HepG2 (cell line): Measurements from ENCODE around the gene ABCB9. TPM values are rescaled to one million over a fixed set of nuclear protein-coding genes. Genes with fewer than 3 reads are reported as not detected.

Source experiments
- BRF2 ChIP-seq: sonication (generic); formaldehyde crosslinking; IDR thresholded peaks from 2 replicates; pipeline ENCODE4 v1.8.1; 2022; ENCODE audit warnings: mild to moderate bottlenecking, missing genetic modification reagents
- DNMT1 ChIP-seq: sonication (generic); formaldehyde crosslinking; IDR thresholded peaks from 2 replicates; pipeline ENCODE4 v1.5.1; 2020; ENCODE audit warnings: mild to moderate bottlenecking, missing genetic modification reagents
- MED13 ChIP-seq: sonication (generic); formaldehyde crosslinking; IDR thresholded peaks from 2 replicates; pipeline ENCODE4 v1.5.0; 2020; ENCODE audit warnings: missing genetic modification reagents
- MED8 ChIP-seq: sonication (generic); formaldehyde crosslinking; IDR thresholded peaks from 2 replicates; pipeline ENCODE4 v1.8.1; 2023; ENCODE audit warnings: mild to moderate bottlenecking, missing genetic modification reagents; ENCODE audit not compliant: insufficient replicate concordance
- NFIB ChIP-seq: sonication (generic); formaldehyde crosslinking; IDR thresholded peaks from 2 replicates; pipeline ENCODE4 v1.9.0; 2021; ENCODE audit warnings: missing genetic modification reagents, mild to moderate bottlenecking, borderline replicate concordance
- NFKBIZ ChIP-seq: IDR thresholded peaks from 2 replicates; pipeline ENCODE4 v1.6.1; 2018; ENCODE audit warnings: missing genetic modification reagents, missing compliant biosample characterization
- PHB2 ChIP-seq: fragments of 450-650 bp; IDR thresholded peaks from 2 replicates; pipeline ENCODE4 v1.6.1; 2018; ENCODE audit not compliant: partially characterized antibody
- RBM39 ChIP-seq: fragments of 200-400 bp; formaldehyde crosslinking; IDR thresholded peaks from one replicate; pipeline ENCODE4 v1.6.1; 2018; ENCODE audit warnings: antibody characterized with exemption, mild to moderate bottlenecking, low read depth, low read length; ENCODE audit not compliant: poor library complexity, severe bottlenecking
- RFX3 ChIP-seq: IDR thresholded peaks from 2 replicates; pipeline ENCODE4 v1.6.1; 2016; ENCODE audit warnings: missing biosample characterization, missing genetic modification reagents
- RNF219 ChIP-seq: sonication (generic); formaldehyde crosslinking; IDR thresholded peaks from 2 replicates; pipeline ENCODE4 v1.5.0; 2020; ENCODE audit warnings: mild to moderate bottlenecking, missing genetic modification reagents
- SIN3B ChIP-seq: fragments of 150-350 bp; IDR thresholded peaks from 2 replicates; pipeline ENCODE4 v1.6.1; 2014; ENCODE audit warnings: low read length
- SP4 ChIP-seq: sonication (generic); formaldehyde crosslinking; IDR thresholded peaks from 2 replicates; pipeline ENCODE4 v1.8.1; 2023; ENCODE audit warnings: mild to moderate bottlenecking, missing genetic modification reagents
- SSRP1 ChIP-seq: IDR thresholded peaks from 2 replicates; pipeline ENCODE4 v1.6.1; 2016; ENCODE audit warnings: control low read depth
- STAT5B ChIP-seq: sonication (generic); formaldehyde crosslinking; IDR thresholded peaks from 2 replicates; pipeline ENCODE4 v1.4.0; 2020; ENCODE audit warnings: missing genetic modification reagents
- THYN1 ChIP-seq: sonication (generic); formaldehyde crosslinking; IDR thresholded peaks from 2 replicates; pipeline ENCODE4 v1.8.1; 2023; ENCODE audit warnings: low read depth, mild to moderate bottlenecking, moderate library complexity, missing genetic modification reagents, borderline replicate concordance
- YY1 ChIP-seq: IDR thresholded peaks from 2 replicates; pipeline ENCODE4 v1.6.1; 2011; ENCODE audit warnings: low read length, low read depth, moderate library complexity, mild to moderate bottlenecking; ENCODE audit not compliant: insufficient read depth, insufficient replicate concordance
- ZFX ChIP-seq: sonication (generic); formaldehyde crosslinking; IDR thresholded peaks from 2 replicates; pipeline ENCODE4 v1.4.0; 2020; ENCODE audit warnings: mild to moderate bottlenecking, low read depth, missing genetic modification reagents, moderate library complexity
- ZNF207 ChIP-seq: fragments of 450-650 bp; IDR thresholded peaks from 2 replicates; pipeline ENCODE4 v1.6.1; 2016; ENCODE audit warnings: antibody characterized with exemption, borderline replicate concordance
- ZNF225 ChIP-seq: sonication (generic); formaldehyde crosslinking; IDR thresholded peaks from 2 replicates; pipeline ENCODE4 v1.4.0; 2020; ENCODE audit warnings: mild to moderate bottlenecking, missing genetic modification reagents
- ZNF33B ChIP-seq: sonication (generic); formaldehyde crosslinking; IDR thresholded peaks from 2 replicates; pipeline ENCODE4 v1.5.1; 2020; ENCODE audit warnings: mild to moderate bottlenecking, missing genetic modification reagents
- ZNF343 ChIP-seq: sonication (generic); formaldehyde crosslinking; IDR thresholded peaks from 2 replicates; pipeline ENCODE4 v1.4.0; 2020; ENCODE audit warnings: mild to moderate bottlenecking, missing genetic modification reagents
- ZNF441 ChIP-seq: sonication (generic); formaldehyde crosslinking; IDR thresholded peaks from 2 replicates; pipeline ENCODE4 v1.7.0; 2021; ENCODE audit warnings: missing genetic modification reagents, borderline replicate concordance
- ZNF543 ChIP-seq: sonication (generic); formaldehyde crosslinking; IDR thresholded peaks from 2 replicates; pipeline ENCODE4 v1.4.0; 2020; ENCODE audit warnings: mild to moderate bottlenecking, missing genetic modification reagents
- ZNF562 ChIP-seq: sonication (generic); formaldehyde crosslinking; IDR thresholded peaks from 2 replicates; pipeline ENCODE4 v1.8.0; 2022; ENCODE audit warnings: missing genetic modification reagents, borderline replicate concordance
- ZNF747 ChIP-seq: sonication (generic); formaldehyde crosslinking; IDR thresholded peaks from 2 replicates; pipeline ENCODE4 v1.8.1; 2023; ENCODE audit warnings: missing genetic modification reagents, mild to moderate bottlenecking, borderline replicate concordance
- polyA plus RNA-seq, 8 experiments: library from polyadenylated mRNA; depleted of rRNA in 3 of 8; stranded (reverse) in 7 of 8; unstranded in 1 of 8; fragments of >200 nt; fragmentation: Illumina TruSeq in 4 of 8; extraction: Trizol in 4 of 8; gene quantifications; 2 replicates each; pipeline versions ENCODE4 v1.2.1 to v1.2.3, GENCODE V29; 2011 to 2016; ENCODE audit warnings: low read depth in 4 of 8, missing spikeins in 1 of 8, mixed read lengths in 1 of 8; ENCODE audit not compliant: insufficient read depth in 1 of 8
- total RNA-seq, 5 experiments: library from RNA; depleted of rRNA; stranded (reverse); fragments of >200 nt; fragmentation: Illumina TruSeq; extraction: Trizol; gene quantifications; 2 replicates each; pipeline ENCODE4 v1.2.3, GENCODE V29; 2016; ENCODE audit warnings: low read depth in 1 of 5
- TF ChIP-seq, protein P1 (sequence below): IDR thresholded peaks from 2 replicates; pipeline ENCODE4 v1.6.1; 2016; ENCODE audit warnings: mild to moderate bottlenecking
- TF ChIP-seq, protein P2 (sequence below): sonication (generic); formaldehyde crosslinking; IDR thresholded peaks from 2 replicates; pipeline ENCODE4 v1.4.0; 2020; ENCODE audit warnings: mild to moderate bottlenecking, missing genetic modification reagents

The ABCB9 gene
- total and polyA plus RNA-seq, 2 of the 13 experiments (the other 11 are each of a cell fraction or from before 2014, with no cell fraction given): 5.1 to 6.0 TPM

GRCh38 chr12:122965851-122966742 is at the start of gene ABCB9 (continued):
- no peak for TF ChIP-seq ZNF747 (CRISPR knock-in tag)
- TF ChIP-seq, protein P1, sequence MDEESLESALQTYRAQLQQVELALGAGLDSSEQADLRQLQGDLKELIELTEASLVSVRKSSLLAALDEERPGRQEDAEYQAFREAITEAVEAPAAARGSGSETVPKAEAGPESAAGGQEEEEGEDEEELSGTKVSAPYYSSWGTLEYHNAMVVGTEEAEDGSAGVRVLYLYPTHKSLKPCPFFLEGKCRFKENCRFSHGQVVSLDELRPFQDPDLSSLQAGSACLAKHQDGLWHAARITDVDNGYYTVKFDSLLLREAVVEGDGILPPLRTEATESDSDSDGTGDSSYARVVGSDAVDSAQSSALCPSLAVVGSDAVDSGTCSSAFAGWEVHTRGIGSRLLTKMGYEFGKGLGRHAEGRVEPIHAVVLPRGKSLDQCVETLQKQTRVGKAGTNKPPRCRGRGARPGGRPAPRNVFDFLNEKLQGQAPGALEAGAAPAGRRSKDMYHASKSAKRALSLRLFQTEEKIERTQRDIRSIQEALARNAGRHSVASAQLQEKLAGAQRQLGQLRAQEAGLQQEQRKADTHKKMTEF: peak; percentile 54; the same call in 1 of the 2 replicates
- TF ChIP-seq ZNF207: no peak
- TF ChIP-seq ZNF441 (CRISPR knock-in tag): no peak
- no peak for TF ChIP-seq ZNF562 (CRISPR knock-in tag)
- no peak for TF ChIP-seq RFX3 (CRISPR knock-in tag)
- peak; percentile 50; the same call in 1 of the 2 replicates for TF ChIP-seq ZFX (CRISPR knock-in tag)
- no peak for TF ChIP-seq PHB2
- no peak for TF ChIP-seq RNF219 (CRISPR knock-in tag)
- TF ChIP-seq MED8 (CRISPR knock-in tag): no peak
- no peak for TF ChIP-seq DNMT1
- TF ChIP-seq NFIB (CRISPR knock-in tag): no peak
- peak; percentile 63; the same call in 1 of the 2 replicates for TF ChIP-seq SP4 (CRISPR knock-in tag)
- no peak for TF ChIP-seq BRF2 (CRISPR knock-in tag)
- no peak for TF ChIP-seq MED13 (CRISPR knock-in tag)
- TF ChIP-seq, protein P2, sequence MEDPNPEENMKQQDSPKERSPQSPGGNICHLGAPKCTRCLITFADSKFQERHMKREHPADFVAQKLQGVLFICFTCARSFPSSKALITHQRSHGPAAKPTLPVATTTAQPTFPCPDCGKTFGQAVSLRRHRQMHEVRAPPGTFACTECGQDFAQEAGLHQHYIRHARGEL: no peak
- TF ChIP-seq ZNF33B (CRISPR knock-in tag): no peak
- no peak for TF ChIP-seq ZNF343 (CRISPR knock-in tag)
- TF ChIP-seq YY1: no peak
- TF ChIP-seq STAT5B (CRISPR knock-in tag): no peak
- no peak for TF ChIP-seq SSRP1 (CRISPR knock-in tag)
- TF ChIP-seq SIN3B: no peak
- no peak for TF ChIP-seq NFKBIZ (CRISPR knock-in tag)
- TF ChIP-seq ZNF543 (CRISPR knock-in tag): no peak
- TF ChIP-seq RBM39: no peak
- no peak for TF ChIP-seq THYN1 (CRISPR knock-in tag)
- peak; percentile 78; the same call in 1 of the 2 replicates for TF ChIP-seq ZNF225 (CRISPR knock-in tag)
